Thoracic aorta (tissue), 2 donors: ENCODE data around the gene SRRD. TPM values are rescaled to one million over a fixed set of nuclear protein-coding genes. Genes with fewer than 3 reads are reported as not detected.
"Not testable (repeated sequence)": the region's sequence is repeated elsewhere in the genome, so short reads cannot be mapped to it uniquely, and the experiment has no call there.

Experiments used
- ATAC-seq: fragments of 150-250 bp; one replicate; pipeline ENCODE4 v1.8.0; 2017; ENCODE audit warnings: low read depth; ENCODE audit not compliant: insufficient number of reproducible peaks, low FRiP score
- DNase-seq: peaks from one replicate; pipeline ENCODE4 v3.0.0-alpha.2; 2020; ENCODE audit warnings: low spot score
- H3K27ac ChIP-seq, 2 donors: fragments of 200-600 bp; sonication (generic); 1 replicate in 1 of 2; 2 replicates in 1 of 2; pipeline ENCODE4 v1.5.1; 2016; ENCODE audit warnings: mild to moderate bottlenecking in 2 of 2, moderate library complexity in 2 of 2
- H3K27me3 ChIP-seq: fragments of 200-600 bp; sonication (generic); replicated peaks from 2 replicates; pipeline ENCODE4 v1.6.0; 2016; ENCODE audit warnings: mild to moderate bottlenecking; ENCODE audit not compliant: insufficient read depth
- H3K36me3 ChIP-seq: fragments of 200-600 bp; sonication (generic); one replicate; pipeline ENCODE4 v1.5.1; 2016
- H3K4me1 ChIP-seq, 2 donors: fragments of 200-600 bp; sonication (generic); 1 replicate in 1 of 2; 2 replicates in 1 of 2; pipeline versions ENCODE4 v1.5.1 to v1.6.0; 2016; ENCODE audit warnings: low read depth in 2 of 2, mild to moderate bottlenecking in 1 of 2; ENCODE audit not compliant: control insufficient read depth in 1 of 2
- H3K4me3 ChIP-seq: fragments of 200-600 bp; sonication (generic); 2 replicates; pipeline ENCODE4 v1.5.1; 2016; ENCODE audit warnings: mild to moderate bottlenecking
- H3K9me3 ChIP-seq: fragments of 200-600 bp; sonication (generic); 2 replicates; pipeline ENCODE4 v1.5.1; 2016
- CTCF ChIP-seq: fragments of 200-600 bp; sonication (generic); IDR thresholded peaks from one replicate; pipeline ENCODE4 v1.5.1; 2019; ENCODE audit warnings: antibody characterized with exemption
- total RNA-seq, 2 donors: library from RNA; depleted of rRNA; stranded (reverse); fragments of >200 nt; gene quantifications; one replicate each; pipeline versions ENCODE4 v1.1.0 to v1.2.3, GENCODE V29; 2016

Gene SRRD
- total RNA-seq, 2 donors from 2014 or later: 8.3 to 31.3 TPM

- ATAC-seq: peak; percentile 40
- H3K27ac ChIP-seq: peak overlapping the region; percentile 47 to 56
- H3K4me1 ChIP-seq: peaks cover 11 to 31% of the 10 kb centered on the region in 2 donors
- no peaks in the 10 kb centered on the region for H3K9me3 ChIP-seq
- no peaks in the 10 kb centered on the region for H3K27me3 ChIP-seq
- TF ChIP-seq CTCF: no peak
- H3K36me3 ChIP-seq: peaks cover 4% of the 10 kb centered on the region
- H3K4me3 ChIP-seq: no peak overlapping the region
- no peak for DNase-seq
These were observed 44.1 kb downstream of the SRRD start for GRCh38 chr22:26527574-26528465.

DNA sequence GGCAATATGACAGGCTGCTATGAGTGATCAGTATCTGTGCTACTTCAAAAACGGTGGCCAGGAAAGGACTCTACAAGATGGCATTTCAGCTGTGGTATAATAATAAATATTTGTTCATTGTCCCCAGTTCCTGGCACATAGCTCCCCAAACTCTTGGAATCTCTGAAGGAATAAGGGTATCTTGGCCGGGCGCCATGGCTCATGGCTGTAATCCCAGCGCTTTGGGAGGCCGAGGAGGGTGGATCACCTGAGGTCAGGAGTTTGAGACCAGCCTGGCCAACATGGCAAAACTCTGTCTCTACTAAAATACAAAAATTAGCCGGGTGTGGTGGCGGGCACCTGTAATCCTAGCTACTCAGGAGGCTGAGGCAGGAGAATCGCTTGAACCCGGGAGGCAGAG lies 44.8 kb downstream of the SRRD start:
- not testable (repeated sequence) for ATAC-seq, H3K9me3 ChIP-seq, H3K36me3 ChIP-seq, H3K27me3 ChIP-seq, DNase-seq, H3K4me3 ChIP-seq
- H3K4me1 ChIP-seq: peaks cover 11 to 31% of the 10 kb centered on the region in 2 donors
- peak overlapping the region; percentile 47 to 56 for H3K27ac ChIP-seq

DNA sequence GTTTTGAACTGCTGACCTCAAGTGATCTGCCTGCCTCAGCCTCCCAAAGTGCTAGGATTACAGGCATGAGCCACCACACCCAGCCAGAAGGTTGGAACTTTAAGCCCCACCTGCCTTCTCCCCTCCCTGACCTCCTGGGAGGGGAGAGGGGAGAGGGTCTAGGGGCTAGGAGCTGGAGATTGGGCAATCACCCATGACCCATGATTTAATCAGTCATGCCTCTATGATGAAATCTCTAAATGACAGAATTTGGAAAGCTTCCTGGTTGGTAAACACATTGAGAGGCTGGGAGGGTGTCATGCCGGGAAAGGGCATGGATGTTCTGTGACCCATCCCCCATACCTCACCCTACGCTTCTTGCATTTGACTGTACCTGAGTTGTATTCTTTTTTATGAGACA lies 45.7 kb downstream of the SRRD start:
- no peak for TF ChIP-seq CTCF
- no peak overlapping the region for H3K4me3 ChIP-seq
- no peaks in the 10 kb centered on the region for H3K27me3 ChIP-seq
- no peaks in the 10 kb centered on the region for H3K9me3 ChIP-seq
- H3K4me1 ChIP-seq: peaks cover 11 to 31% of the 10 kb centered on the region in 2 donors
- no peak for DNase-seq
- H3K27ac ChIP-seq: peak overlapping the region; percentile 50 to 56
- H3K36me3 ChIP-seq: peaks cover 4% of the 10 kb centered on the region
- ATAC-seq: no peak

DNA sequence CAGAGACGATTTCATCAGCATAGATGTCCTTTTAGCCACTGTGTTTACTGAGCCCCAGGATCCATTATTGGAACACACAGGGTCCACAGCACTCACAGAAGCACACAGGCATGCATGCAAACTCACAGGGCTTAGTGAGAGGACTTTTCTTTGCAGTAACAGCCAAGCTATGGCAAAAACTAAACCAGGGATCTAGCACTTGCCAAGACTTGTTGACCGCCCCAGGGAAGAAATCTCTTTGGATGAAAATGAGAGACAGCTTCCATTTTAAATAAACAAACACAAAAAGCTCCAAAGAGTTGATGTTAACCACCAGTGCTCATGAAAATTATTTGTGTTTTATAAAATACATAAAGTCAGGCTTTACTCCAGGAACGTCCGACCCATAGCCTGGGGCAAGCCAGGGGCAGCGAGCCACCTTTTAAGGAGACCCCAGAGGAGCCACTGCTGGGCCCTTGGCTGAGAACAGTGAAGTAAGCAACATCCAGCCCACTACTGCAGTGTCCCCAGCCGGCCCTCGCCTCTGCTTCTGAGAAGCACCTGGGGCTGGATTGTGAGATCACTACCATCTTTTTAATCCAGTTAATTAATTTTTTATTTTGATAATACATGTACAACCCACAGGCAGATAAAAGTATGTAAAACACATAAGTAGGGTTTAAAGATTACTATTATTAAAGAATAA lies 50.6 kb downstream of the SRRD start:
- DNase-seq: no peak
- no peak for TF ChIP-seq CTCF
- peaks cover 7% of the 10 kb centered on the region for H3K36me3 ChIP-seq

DNA sequence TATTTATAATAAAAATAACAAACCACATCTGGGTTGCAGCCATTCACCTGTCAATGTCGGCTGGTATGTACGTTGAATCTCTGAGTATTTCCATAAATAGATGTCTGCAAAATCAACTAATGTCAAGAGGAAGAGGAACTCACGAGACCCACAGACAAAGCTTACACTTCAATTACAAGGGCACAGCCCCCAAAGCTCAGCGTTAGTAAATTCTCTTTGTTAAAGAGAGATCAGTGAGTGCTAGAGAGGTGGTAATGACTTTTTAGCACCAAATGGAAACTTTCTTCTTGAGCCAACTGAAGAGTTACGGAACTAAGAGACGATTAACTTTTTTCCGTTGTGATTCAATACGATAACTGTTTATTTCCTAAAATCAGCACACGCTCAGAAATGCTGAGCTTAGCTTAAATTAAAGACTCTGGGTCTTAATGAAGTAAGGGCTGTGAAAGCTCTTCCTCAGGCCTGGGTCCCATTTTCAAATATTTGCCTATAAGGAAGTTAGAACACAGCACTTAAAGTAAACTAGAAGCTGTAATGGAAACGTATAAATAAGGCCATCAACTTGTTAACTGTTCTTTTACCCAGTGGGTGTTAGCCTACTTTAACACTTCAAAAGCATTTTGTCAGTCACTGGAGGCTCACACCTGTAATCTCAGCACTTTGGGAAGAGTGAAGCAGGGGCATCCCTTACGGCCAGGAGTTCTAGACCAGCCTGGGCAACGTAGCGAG lies 51.4 kb downstream of the SRRD start:
- H3K27me3 ChIP-seq: no peaks in the 10 kb centered on the region
- H3K9me3 ChIP-seq: no peaks in the 10 kb centered on the region
- H3K4me3 ChIP-seq: no peak overlapping the region
- no peak for DNase-seq
- H3K27ac ChIP-seq: no peak overlapping the region
- peaks cover 7% of the 10 kb centered on the region for H3K36me3 ChIP-seq
- no peaks in the 10 kb centered on the region for H3K4me1 ChIP-seq
- ATAC-seq: no peak
- TF ChIP-seq CTCF: no peak

More for the DNA sequence above, 50.6 kb downstream of the SRRD start:
- no peak overlapping the region for H3K4me3 ChIP-seq
- H3K4me1 ChIP-seq: peaks cover 0 to under 1% of the 10 kb centered on the region in 2 donors
- H3K27ac ChIP-seq: no peak overlapping the region
- no peaks in the 10 kb centered on the region for H3K9me3 ChIP-seq
- no peaks in the 10 kb centered on the region for H3K27me3 ChIP-seq
- ATAC-seq: no peak
